GM12874 (cell line): ENCODE measurements around the gene DYNLT4.

Experiments used
- TF ChIP-seq, protein P1 (sequence below): IDR thresholded peaks from 2 replicates; pipeline ENCODE4 v1.5.1; 2011; ENCODE audit warnings: low read depth, mild to moderate bottlenecking, control low read depth, low read length, moderate library complexity; ENCODE audit not compliant: insufficient read depth

Gene DYNLT4, protein sequence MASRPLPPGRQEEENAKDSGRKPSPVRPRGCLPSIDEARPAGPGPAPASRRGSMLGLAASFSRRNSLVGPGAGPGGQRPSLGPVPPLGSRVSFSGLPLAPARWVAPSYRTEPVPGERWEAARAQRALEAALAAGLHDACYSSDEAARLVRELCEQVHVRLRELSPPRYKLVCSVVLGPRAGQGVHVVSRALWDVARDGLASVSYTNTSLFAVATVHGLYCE

DNA sequence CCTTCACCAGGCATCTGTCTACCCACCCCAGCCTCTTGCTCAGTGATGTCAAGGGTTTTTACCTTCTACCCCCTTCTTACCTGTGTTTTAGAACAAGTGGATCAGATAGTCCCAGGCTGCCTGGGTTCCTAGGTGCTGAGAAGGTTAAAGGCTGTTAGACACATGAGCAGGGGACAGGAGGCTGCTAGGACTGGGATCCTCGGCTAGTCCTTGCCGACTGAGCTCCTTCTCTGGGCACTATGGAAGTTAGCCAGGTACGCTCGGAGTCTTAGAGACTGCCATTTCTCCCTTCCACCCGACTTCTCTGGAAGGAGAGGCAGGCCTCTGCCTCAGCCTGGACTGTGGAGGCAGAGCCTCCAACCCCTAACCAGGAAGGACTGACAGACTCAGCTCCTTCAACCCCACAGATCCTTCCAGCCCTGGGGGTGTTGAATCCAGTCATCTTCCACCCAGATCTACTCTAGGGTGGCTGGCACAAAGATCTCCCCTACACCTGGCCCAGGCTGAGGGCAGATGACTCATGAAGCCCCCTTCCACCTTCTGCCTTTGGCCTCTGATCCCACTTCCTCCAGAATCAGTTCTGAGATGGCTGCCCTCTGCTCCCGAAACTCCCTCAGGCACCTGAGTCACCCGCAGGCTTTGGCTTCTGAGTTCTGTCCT is at the start of gene DYNLT4:
Gene DYNLT4, minus strand, starts transcription at position 648 of the 660 bp plus-strand sequence. CDS start 683 bp downstream, outside the sequence.
- TF ChIP-seq, protein P1, sequence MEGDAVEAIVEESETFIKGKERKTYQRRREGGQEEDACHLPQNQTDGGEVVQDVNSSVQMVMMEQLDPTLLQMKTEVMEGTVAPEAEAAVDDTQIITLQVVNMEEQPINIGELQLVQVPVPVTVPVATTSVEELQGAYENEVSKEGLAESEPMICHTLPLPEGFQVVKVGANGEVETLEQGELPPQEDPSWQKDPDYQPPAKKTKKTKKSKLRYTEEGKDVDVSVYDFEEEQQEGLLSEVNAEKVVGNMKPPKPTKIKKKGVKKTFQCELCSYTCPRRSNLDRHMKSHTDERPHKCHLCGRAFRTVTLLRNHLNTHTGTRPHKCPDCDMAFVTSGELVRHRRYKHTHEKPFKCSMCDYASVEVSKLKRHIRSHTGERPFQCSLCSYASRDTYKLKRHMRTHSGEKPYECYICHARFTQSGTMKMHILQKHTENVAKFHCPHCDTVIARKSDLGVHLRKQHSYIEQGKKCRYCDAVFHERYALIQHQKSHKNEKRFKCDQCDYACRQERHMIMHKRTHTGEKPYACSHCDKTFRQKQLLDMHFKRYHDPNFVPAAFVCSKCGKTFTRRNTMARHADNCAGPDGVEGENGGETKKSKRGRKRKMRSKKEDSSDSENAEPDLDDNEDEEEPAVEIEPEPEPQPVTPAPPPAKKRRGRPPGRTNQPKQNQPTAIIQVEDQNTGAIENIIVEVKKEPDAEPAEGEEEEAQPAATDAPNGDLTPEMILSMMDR = no peak

DNA sequence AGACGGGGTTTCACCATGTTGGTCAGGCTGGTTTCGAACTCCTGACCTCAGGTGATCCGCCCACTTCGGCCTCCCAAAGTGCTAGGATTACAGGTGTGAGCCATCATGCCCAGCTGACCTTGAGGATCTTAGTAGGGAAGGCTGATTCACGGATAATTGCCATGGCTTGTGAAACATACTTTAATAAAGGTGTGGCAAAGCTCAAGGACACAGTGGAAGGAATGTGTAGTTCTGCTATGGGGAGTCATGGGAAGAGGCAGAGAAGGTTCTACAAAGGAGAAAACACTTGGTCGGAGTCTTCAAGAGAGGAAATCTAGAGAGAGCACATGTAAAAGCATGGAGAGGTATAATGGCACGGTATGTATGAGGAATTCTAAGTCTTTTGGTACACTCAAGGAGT is 48.6 kb upstream of the DYNLT4 start:
- TF ChIP-seq, protein P1 = no peak

DNA sequence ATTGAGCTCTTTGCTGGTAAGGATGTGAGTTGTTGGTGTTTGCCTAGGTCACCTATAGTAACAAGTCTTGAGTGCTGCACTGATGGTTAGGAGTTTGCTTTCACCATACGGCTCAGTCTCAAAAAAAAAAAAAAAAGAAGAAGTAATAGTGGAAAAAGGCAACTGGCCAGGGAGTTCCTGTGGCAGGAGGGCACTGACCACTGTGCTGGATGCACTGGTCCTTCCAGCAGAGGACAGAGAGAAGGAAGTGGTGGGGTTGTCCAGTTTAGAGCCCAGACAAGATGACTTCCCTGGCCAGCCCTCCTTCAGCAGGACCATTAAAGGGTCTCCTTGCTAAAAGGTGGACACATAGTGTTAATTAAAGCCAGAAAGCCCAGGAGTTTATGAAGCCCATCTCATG is 47.8 kb upstream of the DYNLT4 start:
- TF ChIP-seq, protein P1 = no peak

DNA sequence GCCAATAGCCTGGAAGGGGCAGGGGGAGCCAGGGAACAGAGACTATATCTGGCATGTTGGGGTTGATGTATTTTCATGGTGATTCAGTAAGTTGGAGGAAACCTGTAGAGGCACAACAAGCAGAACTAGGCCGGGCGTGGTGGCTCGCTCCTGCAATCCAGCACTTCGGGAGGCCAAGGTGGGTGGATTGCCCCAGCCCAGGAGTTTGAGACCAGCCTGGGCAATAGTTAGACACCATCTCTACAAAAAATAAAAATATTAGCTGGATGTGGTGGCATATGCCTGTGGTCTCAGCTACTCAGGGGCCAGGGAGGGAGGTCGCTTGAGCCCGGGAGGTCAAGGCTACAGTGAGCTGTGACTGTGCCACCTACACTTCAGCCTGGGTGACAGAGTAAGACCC is 46.0 kb upstream of the DYNLT4 start:
- TF ChIP-seq, protein P1 = no peak

DNA sequence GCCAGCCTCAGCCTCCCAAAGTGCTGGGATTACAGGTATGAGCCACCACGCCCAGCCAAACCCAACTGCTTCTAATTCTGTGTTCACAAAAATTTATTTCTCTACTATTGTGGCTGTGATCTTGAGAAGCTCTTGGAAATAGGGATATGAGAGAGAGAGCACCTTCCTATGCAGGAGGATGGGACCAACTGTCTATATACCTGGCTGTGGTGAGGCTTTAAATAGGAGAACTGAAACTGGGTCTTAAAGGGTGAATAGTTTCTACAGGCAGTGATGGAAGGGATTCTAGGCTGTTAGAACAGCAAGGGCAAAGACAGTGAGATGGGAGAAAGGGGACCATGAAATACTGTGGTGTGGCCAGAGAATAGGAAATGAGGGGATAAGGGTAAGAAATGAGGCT is 44.2 kb upstream of the DYNLT4 start:
- TF ChIP-seq, protein P1 = no peak

DNA sequence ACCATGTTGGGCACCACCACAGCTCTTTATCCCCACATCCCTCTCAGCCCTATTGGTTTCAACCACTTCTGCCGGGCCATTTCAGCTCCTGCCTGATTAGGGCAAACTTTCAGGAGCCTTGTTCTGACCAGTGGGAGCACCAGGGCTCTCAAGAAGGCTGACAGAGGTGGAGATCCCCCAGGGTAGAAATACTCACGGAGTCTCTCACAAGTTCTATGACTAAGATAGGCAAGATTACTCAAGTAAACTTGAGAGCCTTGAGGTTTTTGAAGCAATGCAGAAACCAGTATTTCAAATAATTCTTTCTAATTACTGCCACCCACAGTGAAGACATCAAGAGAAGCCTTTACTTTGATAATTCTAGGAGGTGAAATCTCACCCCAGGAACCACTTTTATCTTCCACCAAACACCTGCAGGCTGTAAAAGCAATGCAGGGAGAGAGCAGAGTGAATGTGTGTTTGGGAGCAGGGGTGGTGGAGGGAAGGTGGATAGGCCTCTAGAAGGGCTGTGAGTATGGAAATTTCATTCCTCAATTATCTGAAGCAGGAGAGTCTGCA is 42.5 kb upstream of the DYNLT4 start:
- TF ChIP-seq, protein P1 = no peak

DNA sequence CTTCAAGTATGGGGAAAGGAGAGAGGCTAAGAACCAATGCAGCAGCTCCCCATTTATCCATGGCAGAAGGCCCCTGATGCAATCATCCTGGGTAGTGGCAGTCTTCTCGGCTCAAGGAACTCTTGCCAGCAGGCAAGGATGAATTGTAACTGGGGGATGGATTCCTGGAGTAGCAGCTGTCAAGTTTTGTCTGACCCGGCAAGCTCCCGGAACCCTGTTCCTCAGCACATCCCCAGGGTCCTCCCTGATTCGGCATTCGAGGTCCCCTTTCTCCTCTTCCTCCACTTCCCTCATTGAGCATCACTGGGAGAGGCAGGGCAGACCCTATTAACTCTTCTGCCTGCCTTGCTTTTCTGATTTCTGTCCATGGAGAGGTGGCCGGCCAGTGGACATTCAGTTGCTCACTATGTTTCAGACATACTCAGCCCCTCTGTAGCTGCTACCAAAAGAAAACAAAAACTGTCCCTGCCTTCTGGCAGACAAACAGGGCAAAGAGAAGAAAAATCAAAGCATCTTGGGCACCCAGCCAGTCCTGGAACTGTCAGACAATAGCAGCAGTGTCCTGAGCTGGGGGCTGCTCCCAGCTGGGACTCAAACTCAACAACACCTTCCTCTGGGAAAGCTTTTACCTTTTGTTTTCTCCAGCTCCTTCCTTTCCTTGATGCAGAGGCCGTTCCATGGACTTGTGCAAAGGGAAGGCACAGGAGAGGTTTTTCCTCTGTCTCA is 41.5 kb upstream of the DYNLT4 start:
- TF ChIP-seq, protein P1 = no peak
